NCI-H2081 treated with DMSO at 0.1 percent for 48 hours (cell line): ENCODE results near the gene MFN2.
"Not testable (repeated sequence)": the region's sequence is repeated elsewhere in the genome, so short reads cannot be mapped to it uniquely, and the experiment has no call there.

Experiments used
- DNase-seq: peaks from one replicate; lab custom pipeline; 2025; lab: John Stamatoyannopoulos, UW

MFN2 gene

GRCh38 chr1:11999236-11999635 lies 19.0 kb downstream of the MFN2 start:
- no peak for DNase-seq

GRCh38 chr1:12001249-12001917 lies 21.1 kb downstream of the MFN2 start:
- DNase-seq = no peak

GRCh38 chr1:12001996-12002493 lies 21.8 kb downstream of the MFN2 start:
- DNase-seq = no peak

- no peak for DNase-seq
Measured at GRCh38 chr1:12003762-12004161, 23.5 kb downstream of the MFN2 start.

- no peak for DNase-seq
Measured at GRCh38 chr1:12005488-12006166, 25.4 kb downstream of the MFN2 start.

GRCh38 chr1:12006167-12006921 lies 26.1 kb downstream of the MFN2 start:
- DNase-seq = no peak

GRCh38 chr1:12007204-12007603 lies 27.0 kb downstream of the MFN2 start:
- no peak for DNase-seq

- DNase-seq = not testable (repeated sequence)
Measured at GRCh38 chr1:12008355-12008754, 28.1 kb downstream of the MFN2 start.

- DNase-seq = no peak
Measured at GRCh38 chr1:12009318-12009947, 29.2 kb downstream of the MFN2 start.

- DNase-seq = no peak
Measured at GRCh38 chr1:12010746-12011570, 30.7 kb downstream of the MFN2 start.

- no peak for DNase-seq
Measured at GRCh38 chr1:12011998-12012397, 31.8 kb downstream of the MFN2 start.

GRCh38 chr1:12012560-12013316 lies 32.5 kb downstream of the MFN2 start:
- no peak for DNase-seq

GRCh38 chr1:12014141-12014991 lies 34.1 kb downstream of the MFN2 start:
- no peak for DNase-seq

- no peak for DNase-seq
Measured at GRCh38 chr1:12015001-12015491, 34.8 kb downstream of the MFN2 start.

- no peak for DNase-seq
Measured at GRCh38 chr1:12015499-12015898, 35.3 kb downstream of the MFN2 start.

GRCh38 chr1:12016182-12016581 lies 35.9 kb downstream of the MFN2 start:
- DNase-seq = no peak

- no peak for DNase-seq
Measured at GRCh38 chr1:12019858-12020509, 39.7 kb downstream of the MFN2 start.

GRCh38 chr1:12021616-12022015 lies 41.4 kb downstream of the MFN2 start:
- no peak for DNase-seq

GRCh38 chr1:12022036-12022435 lies 41.8 kb downstream of the MFN2 start:
- no peak for DNase-seq
